LoVo (cell line): Measurements from ENCODE around the gene USF2.

Experiments used
- DNase-seq: peaks from one replicate; pipeline ENCODE4 v3.0.0-alpha.2; 2016; ENCODE audit warnings: low spot score

Gene USF2

GRCh38 chr19:35321291-35321690 is 52.5 kb downstream of the USF2 start:
- DNase-seq = no peak

DNA sequence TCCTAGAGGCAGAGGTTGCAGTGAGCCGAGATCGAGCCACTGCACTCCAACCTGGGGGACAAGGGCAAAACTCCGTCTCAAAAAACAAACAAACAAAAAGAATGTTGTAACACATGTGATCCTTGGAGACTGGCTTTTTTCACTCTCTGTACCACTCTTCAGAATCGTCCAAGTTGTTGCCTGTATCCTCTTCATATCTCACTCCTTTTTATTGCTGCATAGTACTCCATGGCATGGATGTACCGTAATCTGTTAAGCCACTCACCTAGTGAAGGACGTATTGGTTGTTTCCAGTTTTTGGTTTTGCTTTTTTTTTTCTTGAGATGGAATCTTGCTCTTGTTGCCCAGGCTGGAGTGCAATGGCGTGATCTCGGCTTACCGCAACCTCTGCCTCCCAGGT is 53.3 kb downstream of the USF2 start:
- no peak for DNase-seq

- no peak for DNase-seq
Measured at GRCh38 chr19:35327642-35328041, 58.9 kb downstream of the USF2 start.

GRCh38 chr19:35328851-35329285 is 60.1 kb downstream of the USF2 start, which contains the start of gene CD22:
Gene CD22, plus strand, starts transcription at chr19:35329187. Its CDS starts 2,854 bp downstream, at chr19:35332041.
- DNase-seq = no peak

DNA sequence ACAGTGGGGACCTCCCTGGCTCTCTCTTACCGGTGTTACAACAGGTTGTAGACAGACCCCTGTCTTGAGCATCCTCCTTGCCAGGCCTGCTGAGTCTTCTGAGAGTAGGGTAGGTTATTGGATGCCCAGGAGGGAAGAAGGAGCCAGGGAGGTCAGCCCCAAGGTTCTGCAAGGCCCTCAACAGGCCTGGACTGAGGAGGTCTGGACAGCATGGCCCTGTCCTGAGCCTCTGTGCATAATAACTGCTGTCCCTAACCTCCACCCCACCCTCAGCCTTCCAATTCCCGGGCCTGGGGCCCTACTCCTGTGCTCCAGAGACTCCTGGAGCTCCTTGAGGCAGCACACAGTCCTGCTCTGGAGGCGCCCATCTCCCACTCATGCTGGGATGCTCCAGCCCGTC is 60.6 kb downstream of the USF2 start:
- DNase-seq = no peak
